ENCODE results near the gene ZNF274.

DNA sequence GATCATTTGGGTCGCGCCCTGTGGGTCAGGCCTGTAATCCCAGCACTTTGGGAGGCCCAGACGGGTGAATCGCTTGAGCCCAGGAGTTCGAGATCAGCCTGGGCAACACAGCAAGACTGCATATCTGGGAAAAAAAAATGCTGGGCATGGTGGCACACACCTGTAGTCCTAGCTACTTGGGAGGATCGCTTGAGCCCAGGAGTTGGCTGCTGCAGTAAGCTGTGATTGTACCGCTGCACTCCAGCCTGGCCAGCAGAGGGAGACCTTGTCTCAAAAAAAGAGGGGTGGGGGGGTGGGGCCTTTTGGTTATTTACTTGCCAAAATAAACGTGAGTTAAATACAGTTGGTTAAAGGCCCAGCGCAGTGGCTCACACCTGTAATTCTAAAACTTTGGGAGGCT is 36.0 kb downstream of the ZNF274 start:
- TF ChIP-seq, protein P1, sequence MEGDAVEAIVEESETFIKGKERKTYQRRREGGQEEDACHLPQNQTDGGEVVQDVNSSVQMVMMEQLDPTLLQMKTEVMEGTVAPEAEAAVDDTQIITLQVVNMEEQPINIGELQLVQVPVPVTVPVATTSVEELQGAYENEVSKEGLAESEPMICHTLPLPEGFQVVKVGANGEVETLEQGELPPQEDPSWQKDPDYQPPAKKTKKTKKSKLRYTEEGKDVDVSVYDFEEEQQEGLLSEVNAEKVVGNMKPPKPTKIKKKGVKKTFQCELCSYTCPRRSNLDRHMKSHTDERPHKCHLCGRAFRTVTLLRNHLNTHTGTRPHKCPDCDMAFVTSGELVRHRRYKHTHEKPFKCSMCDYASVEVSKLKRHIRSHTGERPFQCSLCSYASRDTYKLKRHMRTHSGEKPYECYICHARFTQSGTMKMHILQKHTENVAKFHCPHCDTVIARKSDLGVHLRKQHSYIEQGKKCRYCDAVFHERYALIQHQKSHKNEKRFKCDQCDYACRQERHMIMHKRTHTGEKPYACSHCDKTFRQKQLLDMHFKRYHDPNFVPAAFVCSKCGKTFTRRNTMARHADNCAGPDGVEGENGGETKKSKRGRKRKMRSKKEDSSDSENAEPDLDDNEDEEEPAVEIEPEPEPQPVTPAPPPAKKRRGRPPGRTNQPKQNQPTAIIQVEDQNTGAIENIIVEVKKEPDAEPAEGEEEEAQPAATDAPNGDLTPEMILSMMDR (conservative IDR thresholded peaks at IDR 0.05; ENCODE audit: low read depth, low read length), result peak; percentile 53
- TF ChIP-seq EZH2 (IDR thresholded peaks at IDR 0.05; ENCODE audit: low read length, unreplicated experiment), result no peak
- no peak for TF ChIP-seq EZH2phosphoT487 (IDR thresholded peaks at IDR 0.05; ENCODE audit: borderline replicate concordance, low read length)

All from PC-3 (cell line).